CD4-positive, alpha-beta T cell treated with Interferon alpha-2 for 1 hour (primary cell): ENCODE data around the gene BFSP2.
"Not testable (repeated sequence)": the region's sequence is repeated elsewhere in the genome, so short reads cannot be mapped to it uniquely, and the experiment has no call there.

Experiments
- DNase-seq, 2 donors: peaks; one replicate each; pipeline ENCODE4 v3.0.0-alpha.2; 2020 to 2022

BFSP2 gene

GRCh38 chr3:133487920-133488540 is 88.2 kb downstream of the BFSP2 start:
- peak; percentile 55 to 75 for DNase-seq

GRCh38 chr3:133488785-133489367 is 89.0 kb downstream of the BFSP2 start:
- no peak for DNase-seq

GRCh38 chr3:133489466-133490085 is 89.7 kb downstream of the BFSP2 start:
- DNase-seq: no peak

- DNase-seq: peak; percentile 48 to 58
Measured at GRCh38 chr3:133490468-133491351, 90.9 kb downstream of the BFSP2 start.

GRCh38 chr3:133491481-133492059 is 91.7 kb downstream of the BFSP2 start:
- no peak for DNase-seq

GRCh38 chr3:133492159-133492741 is 92.4 kb downstream of the BFSP2 start:
- no peak for DNase-seq

GRCh38 chr3:133494469-133494868 is 94.6 kb downstream of the BFSP2 start:
- DNase-seq: no peak

GRCh38 chr3:133502542-133502941 is 102.7 kb downstream of the BFSP2 start:
- DNase-seq: not testable (repeated sequence)

GRCh38 chr3:133503409-133503808 is 103.6 kb downstream of the BFSP2 start:
- DNase-seq: no peak

GRCh38 chr3:133504736-133505135 is 104.9 kb downstream of the BFSP2 start:
- DNase-seq: no peak

- no peak for DNase-seq
Measured at GRCh38 chr3:133505813-133506212, 106.0 kb downstream of the BFSP2 start.

GRCh38 chr3:133506215-133506901 is 106.5 kb downstream of the BFSP2 start:
- peak; percentile 38 to 72 for DNase-seq

GRCh38 chr3:133509488-133509887 is 109.6 kb downstream of the BFSP2 start:
- DNase-seq: no peak

GRCh38 chr3:133512416-133513089 is 112.7 kb downstream of the BFSP2 start:
- no peak for DNase-seq

GRCh38 chr3:133514418-133514817 is 114.6 kb downstream of the BFSP2 start:
- no peak for DNase-seq

GRCh38 chr3:133515127-133515526 is 115.3 kb downstream of the BFSP2 start:
- DNase-seq: no peak

GRCh38 chr3:133520286-133520685 is 120.4 kb downstream of the BFSP2 start:
- no peak for DNase-seq

- not testable (repeated sequence) for DNase-seq
Measured at GRCh38 chr3:133520938-133521337, 121.1 kb downstream of the BFSP2 start.

GRCh38 chr3:133521946-133522345 is 122.1 kb downstream of the BFSP2 start:
- no peak for DNase-seq

GRCh38 chr3:133523758-133524157 is 123.9 kb downstream of the BFSP2 start:
- DNase-seq: not testable (repeated sequence)
